K562 (cell line): Measurements from ENCODE around the gene DMGDH. TPM values are rescaled to one million over a fixed set of nuclear protein-coding genes. Genes with fewer than 3 reads are reported as not detected.

Source experiments
- BRF1 ChIP-seq: IDR thresholded peaks from 3 replicates; pipeline ENCODE4 v1.6.1; 2011; ENCODE audit warnings: borderline replicate concordance, mild to moderate bottlenecking; ENCODE audit not compliant: insufficient read length; ENCODE audit errors: extremely low read depth
- CCAR2 ChIP-seq: fragments of 200-400 bp; formaldehyde crosslinking; IDR thresholded peaks from 2 replicates; pipeline ENCODE4 v1.6.1; 2017; ENCODE audit warnings: mild to moderate bottlenecking, low read depth, low read length
- CEBPG ChIP-seq, 3 experiments: fragments of 200-800 bp in 1 of 3; sonication (Bioruptor generic) in 1 of 3; sonication (generic) in 1 of 3; formaldehyde crosslinking in 1 of 3; IDR thresholded peaks in 2 of 3; conservative IDR thresholded peaks in 1 of 3; 2 replicates each; pipeline versions ENCODE4 v1.6.1 to v1.8.0; 2016 to 2022; ENCODE audit warnings: missing compliant biosample characterization in 2 of 3, missing genetic modification characterization in 2 of 3, mild to moderate bottlenecking in 1 of 3, missing genetic modification reagents in 1 of 3
- CHD7 ChIP-seq: fragments of 200-600 bp; sonication (generic); IDR thresholded peaks from one replicate; pipeline ENCODE4 v1.6.1; 2012; ENCODE audit warnings: mild to moderate bottlenecking, low read depth, low read length, inconsistent platforms
- CXXC5 ChIP-seq: fragments of 250-450 bp; sonication (Bioruptor Pico); IDR thresholded peaks from 2 replicates; pipeline ENCODE4 v1.8.0; 2022; ENCODE audit warnings: inconsistent platforms, mild to moderate bottlenecking, moderate library complexity
- ETV1 ChIP-seq: fragments of 450-650 bp; conservative IDR thresholded peaks from 2 replicates; pipeline ENCODE4 v1.6.1; 2016; ENCODE audit warnings: missing genetic modification characterization, control low read depth, low read depth, missing compliant biosample characterization
- KLF1 ChIP-seq: fragments of 450-650 bp; IDR thresholded peaks from 2 replicates; pipeline ENCODE4 v1.6.1; 2016; ENCODE audit warnings: missing genetic modification characterization, missing compliant biosample characterization
- KLF6 ChIP-seq: fragments of 250-450 bp; sonication (Bioruptor Pico); IDR thresholded peaks from 2 replicates; pipeline ENCODE4 v1.4.0; 2020; ENCODE audit warnings: mild to moderate bottlenecking, moderate library complexity, borderline replicate concordance
- MAZ ChIP-seq, 2 experiments: fragments of 450-650 bp in 1 of 2; sonication (generic) in 1 of 2; formaldehyde crosslinking; IDR thresholded peaks in 1 of 2; conservative IDR thresholded peaks in 1 of 2; 2 replicates each; pipeline versions ENCODE4 v1.4.0 to v1.5.0; 2020; ENCODE audit warnings: mild to moderate bottlenecking in 1 of 2, missing genetic modification reagents in 1 of 2
- NFATC3 ChIP-seq: fragments of 450-650 bp; IDR thresholded peaks from 2 replicates; pipeline ENCODE4 v1.6.1; 2017; ENCODE audit warnings: mild to moderate bottlenecking
- NFIX ChIP-seq: fragments of 250-450 bp; sonication (Bioruptor Pico); IDR thresholded peaks from 2 replicates; pipeline ENCODE4 v1.4.0; 2020; ENCODE audit warnings: low read depth, mild to moderate bottlenecking, moderate library complexity
- POLR3G ChIP-seq: IDR thresholded peaks from 2 replicates; pipeline ENCODE4 v1.6.1; 2011; ENCODE audit not compliant: insufficient read length, insufficient replicate concordance; ENCODE audit errors: extremely low read depth
- SLC30A9 ChIP-seq: fragments of 250-450 bp; sonication (Bioruptor Pico); IDR thresholded peaks from 2 replicates; pipeline ENCODE4 v1.8.0; 2022; ENCODE audit warnings: mild to moderate bottlenecking, moderate library complexity
- TEAD1 ChIP-seq, 2 experiments: fragments of 450-650 bp in 1 of 2; sonication (generic) in 1 of 2; formaldehyde crosslinking; IDR thresholded peaks; 2 replicates each; pipeline versions ENCODE4 v1.4.0 to v1.8.0; 2020 to 2022; ENCODE audit warnings: mild to moderate bottlenecking in 2 of 2, missing genetic modification reagents in 1 of 2
- ZFP30 ChIP-seq: fragments of 250-450 bp; sonication (Bioruptor Pico); IDR thresholded peaks from 2 replicates; pipeline ENCODE4 v1.8.0; 2022; ENCODE audit warnings: moderate library complexity, mild to moderate bottlenecking, inconsistent platforms, borderline replicate concordance
- ZNF780A ChIP-seq: fragments of 250-450 bp; sonication (Bioruptor Pico); IDR thresholded peaks from 2 replicates; pipeline ENCODE4 v1.5.0; 2021; ENCODE audit warnings: mild to moderate bottlenecking
- ZSCAN29 ChIP-seq: fragments of 450-650 bp; IDR thresholded peaks from 2 replicates; pipeline ENCODE4 v1.6.1; 2017
- polyA plus RNA-seq, 8 experiments: library from polyadenylated mRNA; depleted of rRNA in 4 of 8; stranded (reverse) in 5 of 8; unstranded in 3 of 8; fragments of >200 nt; fragmentation: Nextera tagmentation in 2 of 8; fragmentation: Illumina TruSeq in 1 of 8; extraction: Ambion mirVana in 2 of 8; extraction: Trizol in 1 of 8; gene quantifications; 2 replicates each; pipeline versions ENCODE4 v1.2.1 to v1.2.3, GENCODE V29; 2011 to 2014; ENCODE audit warnings: inconsistent platforms in 1 of 8, missing spikeins in 1 of 8
- total RNA-seq, 7 experiments: library from RNA; depleted of rRNA in 6 of 7; stranded (reverse); fragments of >200 nt in 6 of 7; fragmentation: Illumina TruSeq in 2 of 7; extraction: Trizol in 2 of 7; gene quantifications; 2 replicates each; pipeline versions ENCODE4 v1.2.1 to v1.2.3, GENCODE V29; 2011 to 2021; ENCODE audit warnings: low replicate concordance in 1 of 7

Gene DMGDH
- total and polyA plus RNA-seq, 9 of the 15 experiments (the other 6 are each of a cell fraction or from before 2014, with no cell fraction given) = 0.13 to 0.58 TPM; not detected in 7

- no peak for TF ChIP-seq ZSCAN29
- TF ChIP-seq CCAR2 = no peak
- TF ChIP-seq CXXC5 (CRISPR knock-in tag) = peak; percentile 60
- TF ChIP-seq TEAD1 (CRISPR knock-in tag; IDR thresholded peaks at IDR 0.05) = no peak
- TF ChIP-seq CHD7 = no peak
- no peak for TF ChIP-seq ZFP30 (CRISPR knock-in tag)
- TF ChIP-seq ETV1 (tag) = no peak
- no peak for TF ChIP-seq ZNF780A (CRISPR knock-in tag)
- TF ChIP-seq CEBPG (CRISPR knock-in tag; IDR thresholded peaks at IDR 0.05) = no peak
- no peak for TF ChIP-seq CEBPG (tag; conservative IDR thresholded peaks at IDR 0.05 in 1 of 2, IDR thresholded peaks at IDR 0.05 in 1 of 2)
- TF ChIP-seq KLF6 (CRISPR knock-in tag) = no peak
- TF ChIP-seq NFATC3 = no peak
- no peak for TF ChIP-seq MAZ (CRISPR knock-in tag; conservative IDR thresholded peaks at IDR 0.05 in 1 of 2, IDR thresholded peaks at IDR 0.05 in 1 of 2)
- no peak for TF ChIP-seq KLF1
- no peak for TF ChIP-seq POLR3G
- TF ChIP-seq NFIX = no peak
- TF ChIP-seq BRF1 = no peak
- TF ChIP-seq SLC30A9 (CRISPR knock-in tag) = no peak
Measured at GRCh38 chr5:78985116-78985724, 84.3 kb downstream of the DMGDH start, which contains the start of gene ARSB (continued).
